ENCODE measurements around the gene MGMT. TPM values are rescaled to one million over a fixed set of nuclear protein-coding genes. Genes with fewer than 3 reads are reported as not detected.

The MGMT gene
- total RNA-seq, 2 donors from 2014 or later, result 28.6 to 33.7 TPM

DNA sequence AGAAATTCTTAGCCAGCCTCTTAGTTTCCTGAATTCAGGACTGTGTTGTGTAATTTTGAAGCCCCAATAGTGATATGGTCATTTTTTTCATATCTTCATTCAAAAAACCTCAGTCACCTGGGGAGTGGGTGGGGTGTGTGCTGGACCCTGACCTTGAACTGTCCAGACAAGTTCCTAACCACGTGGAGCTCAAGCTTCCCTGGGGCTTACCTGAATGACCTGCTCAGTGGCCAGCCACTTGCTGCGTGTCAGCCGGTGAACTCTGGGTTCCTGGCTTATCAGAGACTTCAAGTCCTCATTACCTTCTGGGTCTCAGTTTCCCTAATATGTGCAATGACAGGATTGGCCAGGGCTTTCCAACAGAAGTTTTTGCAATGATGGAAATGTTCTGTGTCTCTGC, 27.1 kb downstream of the MGMT start:
- no peak overlapping the region for H3K27ac Mint-ChIP-seq
- H3K4me1 Mint-ChIP-seq, result peaks cover 12% of the 10 kb centered on the region
- H3K36me3 ChIP-seq (ENCODE audit: control insufficient read depth, insufficient read depth, low read length), result no peaks in the 10 kb centered on the region
- H3K27ac ChIP-seq (ENCODE audit: low read depth, low read length), result no peak overlapping the region
- H3K36me3 Mint-ChIP-seq (ENCODE audit: low read depth), result peaks cover 36% of the 10 kb centered on the region
- H3K4me1 ChIP-seq (ENCODE audit: control insufficient read depth, insufficient read depth, low read length), result no peaks in the 10 kb centered on the region
- H3K4me3 Mint-ChIP-seq, result no peak overlapping the region
- H3K9me3 ChIP-seq (ENCODE audit: control insufficient read depth, low read length), result peaks cover 54% of the 10 kb centered on the region
- no peak overlapping the region for H3K4me3 ChIP-seq (ENCODE audit: low read length)
- WGBS, 2 experiments (ENCODE audit: insufficient coverage in 1 of 2, insufficient read length in 1 of 2), result 57 to 87% methylated on average over 1 to 3 of the region's 3 CpGs
- no peaks in the 10 kb centered on the region for H3K27me3 ChIP-seq (ENCODE audit: control insufficient read depth, insufficient read depth, low read length, poor library complexity, severe bottlenecking)
- H3K9ac ChIP-seq (ENCODE audit: extremely low read depth, low read length, poor library complexity, severe bottlenecking), result no peak overlapping the region
- H3K9me3 Mint-ChIP-seq, result peaks cover 61% of the 10 kb centered on the region
- DNase-seq, result no peak
- TF ChIP-seq, protein P1, sequence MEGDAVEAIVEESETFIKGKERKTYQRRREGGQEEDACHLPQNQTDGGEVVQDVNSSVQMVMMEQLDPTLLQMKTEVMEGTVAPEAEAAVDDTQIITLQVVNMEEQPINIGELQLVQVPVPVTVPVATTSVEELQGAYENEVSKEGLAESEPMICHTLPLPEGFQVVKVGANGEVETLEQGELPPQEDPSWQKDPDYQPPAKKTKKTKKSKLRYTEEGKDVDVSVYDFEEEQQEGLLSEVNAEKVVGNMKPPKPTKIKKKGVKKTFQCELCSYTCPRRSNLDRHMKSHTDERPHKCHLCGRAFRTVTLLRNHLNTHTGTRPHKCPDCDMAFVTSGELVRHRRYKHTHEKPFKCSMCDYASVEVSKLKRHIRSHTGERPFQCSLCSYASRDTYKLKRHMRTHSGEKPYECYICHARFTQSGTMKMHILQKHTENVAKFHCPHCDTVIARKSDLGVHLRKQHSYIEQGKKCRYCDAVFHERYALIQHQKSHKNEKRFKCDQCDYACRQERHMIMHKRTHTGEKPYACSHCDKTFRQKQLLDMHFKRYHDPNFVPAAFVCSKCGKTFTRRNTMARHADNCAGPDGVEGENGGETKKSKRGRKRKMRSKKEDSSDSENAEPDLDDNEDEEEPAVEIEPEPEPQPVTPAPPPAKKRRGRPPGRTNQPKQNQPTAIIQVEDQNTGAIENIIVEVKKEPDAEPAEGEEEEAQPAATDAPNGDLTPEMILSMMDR (conservative IDR thresholded peaks at IDR 0.05), result no peak
- no peaks in the 10 kb centered on the region for H3K27me3 Mint-ChIP-seq (ENCODE audit: insufficient read depth)

DNA sequence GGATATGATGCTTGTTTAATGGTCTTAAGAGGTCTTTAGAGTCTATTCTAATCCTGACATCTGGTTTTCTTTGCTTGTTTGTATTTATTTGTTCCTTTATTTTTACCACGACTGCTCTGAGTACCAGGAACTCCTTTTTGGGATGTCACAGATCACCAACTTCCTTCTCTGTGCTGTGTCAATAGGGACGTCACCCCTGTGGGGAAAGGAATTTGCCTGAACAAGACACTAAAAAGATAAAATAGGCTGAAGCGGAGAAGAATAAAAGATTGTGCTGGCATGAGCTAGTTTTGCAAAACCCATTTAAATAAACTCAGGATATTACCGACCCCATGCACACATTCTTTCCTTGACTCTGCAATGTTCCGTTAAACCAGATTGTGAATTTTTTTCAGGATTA, 27.7 kb downstream of the MGMT start:
- DNase-seq, result no peak
- H3K36me3 Mint-ChIP-seq (ENCODE audit: low read depth), result peaks cover 37% of the 10 kb centered on the region
- Histone ChIP-seq H3K27me3 (ENCODE audit: control insufficient read depth, insufficient read depth, low read length, poor library complexity, severe bottlenecking) (no peaks in the 10 kb centered on the region), H3K36me3 (ENCODE audit: control insufficient read depth, insufficient read depth, low read length) (no peaks in the 10 kb centered on the region), H3K4me1 (ENCODE audit: control insufficient read depth, insufficient read depth, low read length) (no peaks in the 10 kb centered on the region), H3K27ac (ENCODE audit: low read depth, low read length) (peak overlapping the region; percentile 24), H3K9ac (ENCODE audit: extremely low read depth, low read length, poor library complexity, severe bottlenecking) (no peak overlapping the region), H3K9me3 (ENCODE audit: control insufficient read depth, low read length) (peaks cover 54% of the 10 kb centered on the region), H3K4me3 (ENCODE audit: low read length) (no peak overlapping the region)
- peaks cover 59% of the 10 kb centered on the region for H3K9me3 Mint-ChIP-seq
- peak overlapping the region; percentile 1 for H3K4me3 Mint-ChIP-seq
- peaks cover 12% of the 10 kb centered on the region for H3K4me1 Mint-ChIP-seq
- TF ChIP-seq, protein P1 (conservative IDR thresholded peaks at IDR 0.05), result no peak
- H3K27me3 Mint-ChIP-seq (ENCODE audit: insufficient read depth), result no peaks in the 10 kb centered on the region
- 54 to 63% methylated on average over 1 to 5 of the region's 5 CpGs for WGBS, 2 experiments (ENCODE audit: insufficient coverage in 1 of 2, insufficient read length in 1 of 2)
- peak overlapping the region; percentile 84 for H3K27ac Mint-ChIP-seq

DNA sequence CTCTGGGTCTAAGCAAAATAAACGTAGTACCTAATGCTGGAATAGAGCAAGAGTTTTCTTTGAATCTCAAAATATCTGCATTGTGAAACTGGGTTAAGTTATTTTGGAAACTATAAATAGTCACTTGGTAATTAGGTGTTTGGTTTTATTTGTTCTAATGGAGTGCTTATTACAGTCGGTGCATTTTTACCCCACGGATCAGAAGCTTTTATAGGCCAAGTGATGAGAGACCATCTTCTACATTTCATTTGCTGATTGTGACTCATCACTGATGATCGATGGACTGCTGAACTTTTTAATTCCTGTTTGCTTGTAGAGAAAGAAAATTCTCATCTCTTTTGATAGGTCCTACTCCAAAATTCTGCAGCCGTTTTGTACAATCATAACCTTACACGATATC, 28.2 kb downstream of the MGMT start:
- DNase-seq, result no peak
- Histone ChIP-seq H3K4me3 (ENCODE audit: low read length) (no peak overlapping the region), H3K36me3 (ENCODE audit: control insufficient read depth, insufficient read depth, low read length) (no peaks in the 10 kb centered on the region), H3K27me3 (ENCODE audit: control insufficient read depth, insufficient read depth, low read length, poor library complexity, severe bottlenecking) (no peaks in the 10 kb centered on the region), H3K27ac (ENCODE audit: low read depth, low read length) (peak overlapping the region; percentile 39), H3K4me1 (ENCODE audit: control insufficient read depth, insufficient read depth, low read length) (no peaks in the 10 kb centered on the region), H3K9ac (ENCODE audit: extremely low read depth, low read length, poor library complexity, severe bottlenecking) (no peak overlapping the region), H3K9me3 (ENCODE audit: control insufficient read depth, low read length) (peaks cover 49% of the 10 kb centered on the region)
- no peak overlapping the region for H3K27ac Mint-ChIP-seq
- no peak overlapping the region for H3K4me3 Mint-ChIP-seq
- peaks cover 54% of the 10 kb centered on the region for H3K9me3 Mint-ChIP-seq
- no peaks in the 10 kb centered on the region for H3K27me3 Mint-ChIP-seq (ENCODE audit: insufficient read depth)
- H3K4me1 Mint-ChIP-seq, result peaks cover 12% of the 10 kb centered on the region
- WGBS, 2 experiments (ENCODE audit: insufficient coverage in 1 of 2, insufficient read length in 1 of 2), result 80 to 87% methylated on average over 6 of the region's 6 CpGs
- peaks cover 37% of the 10 kb centered on the region for H3K36me3 Mint-ChIP-seq (ENCODE audit: low read depth)
- TF ChIP-seq, protein P1 (conservative IDR thresholded peaks at IDR 0.05), result no peak

Data from endodermal cell (in vitro differentiated cells).